HepG2 (cell line): ENCODE results near the gene TASOR. TPM values are rescaled to one million over a fixed set of nuclear protein-coding genes. Genes with fewer than 3 reads are reported as not detected.

Source experiments
- AKAP8 ChIP-seq: sonication (generic); formaldehyde crosslinking; IDR thresholded peaks from 2 replicates; pipeline ENCODE4 v1.5.1; 2020; ENCODE audit warnings: mild to moderate bottlenecking, missing genetic modification reagents
- ARNT2 ChIP-seq: sonication (generic); formaldehyde crosslinking; IDR thresholded peaks from 2 replicates; pipeline ENCODE4 v1.8.0; 2022; ENCODE audit warnings: mild to moderate bottlenecking, low read depth, missing genetic modification reagents, moderate library complexity
- HNRNPL ChIP-seq: fragments of 200-400 bp; formaldehyde crosslinking; IDR thresholded peaks from 2 replicates; pipeline ENCODE4 v1.6.1; 2017; ENCODE audit warnings: mild to moderate bottlenecking, low read depth, low read length
- HOXA7 ChIP-seq: sonication (generic); formaldehyde crosslinking; IDR thresholded peaks from 2 replicates; pipeline ENCODE4 v1.8.1; 2022; ENCODE audit warnings: mild to moderate bottlenecking, missing genetic modification reagents, moderate library complexity
- KDM4B ChIP-seq: sonication (generic); formaldehyde crosslinking; IDR thresholded peaks from 2 replicates; pipeline ENCODE4 v1.4.0; 2020; ENCODE audit warnings: missing genetic modification reagents
- PCBP2 ChIP-seq: fragments of 200-400 bp; formaldehyde crosslinking; optimal IDR thresholded peaks from 2 replicates; pipeline ENCODE3; 2018; ENCODE audit warnings: low read length, low read depth; ENCODE audit not compliant: poor library complexity, severe bottlenecking
- ZFY ChIP-seq: sonication (generic); formaldehyde crosslinking; IDR thresholded peaks from 2 replicates; pipeline ENCODE4 v1.4.0; 2020; ENCODE audit warnings: missing genetic modification reagents
- ZNF558 ChIP-seq: sonication (generic); formaldehyde crosslinking; IDR thresholded peaks from 2 replicates; pipeline ENCODE4 v1.9.0; 2022; ENCODE audit warnings: mild to moderate bottlenecking, missing genetic modification reagents, borderline replicate concordance
- ZNF780A ChIP-seq: sonication (generic); formaldehyde crosslinking; IDR thresholded peaks from 2 replicates; pipeline ENCODE4 v1.8.0; 2022; ENCODE audit warnings: mild to moderate bottlenecking, missing genetic modification reagents, moderate library complexity
- ZNF850 ChIP-seq: sonication (generic); formaldehyde crosslinking; conservative IDR thresholded peaks from 2 replicates; pipeline ENCODE4 v1.9.0; 2021; ENCODE audit warnings: mild to moderate bottlenecking, missing genetic modification reagents
- polyA plus RNA-seq, 8 experiments: library from polyadenylated mRNA; depleted of rRNA in 3 of 8; stranded (reverse) in 7 of 8; unstranded in 1 of 8; fragments of >200 nt; fragmentation: Illumina TruSeq in 4 of 8; extraction: Trizol in 4 of 8; gene quantifications; 2 replicates each; pipeline versions ENCODE4 v1.2.1 to v1.2.3, GENCODE V29; 2011 to 2016; ENCODE audit warnings: low read depth in 4 of 8, missing spikeins in 1 of 8, mixed read lengths in 1 of 8; ENCODE audit not compliant: insufficient read depth in 1 of 8
- total RNA-seq, 5 experiments: library from RNA; depleted of rRNA; stranded (reverse); fragments of >200 nt; fragmentation: Illumina TruSeq; extraction: Trizol; gene quantifications; 2 replicates each; pipeline ENCODE4 v1.2.3, GENCODE V29; 2016; ENCODE audit warnings: low read depth in 1 of 5
- TF ChIP-seq, protein P1 (sequence below): sonication (generic); formaldehyde crosslinking; IDR thresholded peaks from 2 replicates; pipeline ENCODE4 v1.5.0; 2020; ENCODE audit warnings: mild to moderate bottlenecking, missing genetic modification reagents, borderline replicate concordance
- TF ChIP-seq, protein P2 (sequence below): sonication (generic); formaldehyde crosslinking; IDR thresholded peaks from 2 replicates; pipeline ENCODE4 v1.4.0; 2020; ENCODE audit warnings: missing genetic modification reagents, low read depth, mild to moderate bottlenecking, borderline replicate concordance
- TF ChIP-seq, protein P3 (sequence below): sonication (generic); formaldehyde crosslinking; IDR thresholded peaks from 2 replicates; pipeline ENCODE4 v1.8.0; 2022; ENCODE audit warnings: mild to moderate bottlenecking, missing genetic modification reagents
- TF ChIP-seq, protein P4 (sequence below): sonication (generic); formaldehyde crosslinking; IDR thresholded peaks from 2 replicates; pipeline ENCODE4; 2020; ENCODE audit warnings: missing genetic modification reagents, mild to moderate bottlenecking, borderline replicate concordance
- TF ChIP-seq, protein P5 (sequence below): sonication (generic); formaldehyde crosslinking; IDR thresholded peaks from 2 replicates; pipeline ENCODE4 v1.9.0; 2021; ENCODE audit warnings: missing genetic modification reagents, borderline replicate concordance

TASOR gene
- total and polyA plus RNA-seq, 2 of the 13 experiments (the other 11 are each of a cell fraction or from before 2014, with no cell fraction given), result 20.1 to 32.5 TPM

DNA sequence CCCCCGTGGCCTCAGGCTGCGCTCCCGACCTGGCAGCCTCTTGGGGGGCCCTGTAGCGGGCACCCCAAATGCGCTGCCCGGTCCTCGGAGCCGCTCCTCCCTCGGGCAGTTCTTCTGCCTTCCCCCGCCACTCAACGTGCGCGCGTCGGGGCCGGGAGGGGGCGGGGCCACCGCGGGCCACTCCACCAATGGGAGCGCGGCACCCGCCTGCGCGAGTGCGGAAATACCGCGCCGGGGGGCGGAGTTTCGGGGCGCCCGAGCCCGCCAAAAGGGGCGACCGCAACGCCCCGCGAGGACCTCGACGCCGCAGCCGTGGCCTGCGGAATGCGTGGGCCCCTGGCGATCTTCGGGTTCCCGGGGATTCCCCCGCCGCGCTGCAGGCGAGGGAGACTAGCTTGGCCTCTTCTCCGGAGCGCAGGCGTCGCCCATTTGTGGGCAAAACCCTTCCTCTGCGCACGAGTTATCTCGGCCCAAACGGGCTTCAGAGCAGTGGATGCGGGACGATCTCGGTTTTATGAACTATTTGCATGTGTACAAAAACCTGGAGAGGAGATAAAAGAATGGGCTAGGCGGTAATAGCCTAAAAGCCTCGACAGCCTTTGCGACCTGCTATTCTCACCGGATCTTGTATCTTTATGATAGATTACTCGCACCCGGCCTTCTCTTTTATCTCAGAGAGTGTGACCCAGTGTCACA is at the start of gene TASOR (continued):
- TF ChIP-seq, protein P1, sequence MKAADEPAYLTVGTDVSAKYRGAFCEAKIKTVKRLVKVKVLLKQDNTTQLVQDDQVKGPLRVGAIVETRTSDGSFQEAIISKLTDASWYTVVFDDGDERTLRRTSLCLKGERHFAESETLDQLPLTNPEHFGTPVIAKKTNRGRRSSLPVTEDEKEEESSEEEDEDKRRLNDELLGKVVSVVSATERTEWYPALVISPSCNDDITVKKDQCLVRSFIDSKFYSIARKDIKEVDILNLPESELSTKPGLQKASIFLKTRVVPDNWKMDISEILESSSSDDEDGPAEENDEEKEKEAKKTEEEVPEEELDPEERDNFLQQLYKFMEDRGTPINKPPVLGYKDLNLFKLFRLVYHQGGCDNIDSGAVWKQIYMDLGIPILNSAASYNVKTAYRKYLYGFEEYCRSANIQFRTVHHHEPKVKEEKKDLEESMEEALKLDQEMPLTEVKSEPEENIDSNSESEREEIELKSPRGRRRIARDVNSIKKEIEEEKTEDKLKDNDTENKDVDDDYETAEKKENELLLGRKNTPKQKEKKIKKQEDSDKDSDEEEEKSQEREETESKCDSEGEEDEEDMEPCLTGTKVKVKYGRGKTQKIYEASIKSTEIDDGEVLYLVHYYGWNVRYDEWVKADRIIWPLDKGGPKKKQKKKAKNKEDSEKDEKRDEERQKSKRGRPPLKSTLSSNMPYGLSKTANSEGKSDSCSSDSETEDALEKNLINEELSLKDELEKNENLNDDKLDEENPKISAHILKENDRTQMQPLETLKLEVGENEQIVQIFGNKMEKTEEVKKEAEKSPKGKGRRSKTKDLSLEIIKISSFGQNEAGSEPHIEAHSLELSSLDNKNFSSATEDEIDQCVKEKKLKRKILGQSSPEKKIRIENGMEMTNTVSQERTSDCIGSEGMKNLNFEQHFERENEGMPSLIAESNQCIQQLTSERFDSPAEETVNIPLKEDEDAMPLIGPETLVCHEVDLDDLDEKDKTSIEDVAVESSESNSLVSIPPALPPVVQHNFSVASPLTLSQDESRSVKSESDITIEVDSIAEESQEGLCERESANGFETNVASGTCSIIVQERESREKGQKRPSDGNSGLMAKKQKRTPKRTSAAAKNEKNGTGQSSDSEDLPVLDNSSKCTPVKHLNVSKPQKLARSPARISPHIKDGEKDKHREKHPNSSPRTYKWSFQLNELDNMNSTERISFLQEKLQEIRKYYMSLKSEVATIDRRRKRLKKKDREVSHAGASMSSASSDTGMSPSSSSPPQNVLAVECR (CRISPR knock-in tag), result peak; percentile 65
- TF ChIP-seq PCBP2, result no peak
- peak; percentile 93; the same call in 1 of the 2 replicates for TF ChIP-seq ZNF558
- TF ChIP-seq AKAP8, result no peak
- no peak for TF ChIP-seq HOXA7 (CRISPR knock-in tag)
- TF ChIP-seq, protein P2, sequence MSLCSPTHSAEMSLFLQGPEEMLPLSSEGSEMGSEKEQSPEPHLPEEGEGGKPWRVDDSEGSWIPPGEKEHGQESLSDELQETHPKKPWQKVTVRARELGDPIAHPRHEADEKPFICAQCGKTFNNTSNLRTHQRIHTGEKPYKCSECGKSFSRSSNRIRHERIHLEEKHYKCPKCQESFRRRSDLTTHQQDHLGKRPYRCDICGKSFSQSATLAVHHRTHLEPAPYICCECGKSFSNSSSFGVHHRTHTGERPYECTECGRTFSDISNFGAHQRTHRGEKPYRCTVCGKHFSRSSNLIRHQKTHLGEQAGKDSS (CRISPR knock-in tag), result no peak; the same call in 1 of the 2 replicates
- TF ChIP-seq KDM4B (CRISPR knock-in tag), result no peak; the same call in 1 of the 2 replicates
- TF ChIP-seq HNRNPL, result no peak
- TF ChIP-seq, protein P3, sequence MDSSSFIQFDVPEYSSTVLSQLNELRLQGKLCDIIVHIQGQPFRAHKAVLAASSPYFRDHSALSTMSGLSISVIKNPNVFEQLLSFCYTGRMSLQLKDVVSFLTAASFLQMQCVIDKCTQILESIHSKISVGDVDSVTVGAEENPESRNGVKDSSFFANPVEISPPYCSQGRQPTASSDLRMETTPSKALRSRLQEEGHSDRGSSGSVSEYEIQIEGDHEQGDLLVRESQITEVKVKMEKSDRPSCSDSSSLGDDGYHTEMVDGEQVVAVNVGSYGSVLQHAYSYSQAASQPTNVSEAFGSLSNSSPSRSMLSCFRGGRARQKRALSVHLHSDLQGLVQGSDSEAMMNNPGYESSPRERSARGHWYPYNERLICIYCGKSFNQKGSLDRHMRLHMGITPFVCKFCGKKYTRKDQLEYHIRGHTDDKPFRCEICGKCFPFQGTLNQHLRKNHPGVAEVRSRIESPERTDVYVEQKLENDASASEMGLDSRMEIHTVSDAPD (CRISPR knock-in tag), result no peak
- no peak for TF ChIP-seq ZNF850
- TF ChIP-seq, protein P4, sequence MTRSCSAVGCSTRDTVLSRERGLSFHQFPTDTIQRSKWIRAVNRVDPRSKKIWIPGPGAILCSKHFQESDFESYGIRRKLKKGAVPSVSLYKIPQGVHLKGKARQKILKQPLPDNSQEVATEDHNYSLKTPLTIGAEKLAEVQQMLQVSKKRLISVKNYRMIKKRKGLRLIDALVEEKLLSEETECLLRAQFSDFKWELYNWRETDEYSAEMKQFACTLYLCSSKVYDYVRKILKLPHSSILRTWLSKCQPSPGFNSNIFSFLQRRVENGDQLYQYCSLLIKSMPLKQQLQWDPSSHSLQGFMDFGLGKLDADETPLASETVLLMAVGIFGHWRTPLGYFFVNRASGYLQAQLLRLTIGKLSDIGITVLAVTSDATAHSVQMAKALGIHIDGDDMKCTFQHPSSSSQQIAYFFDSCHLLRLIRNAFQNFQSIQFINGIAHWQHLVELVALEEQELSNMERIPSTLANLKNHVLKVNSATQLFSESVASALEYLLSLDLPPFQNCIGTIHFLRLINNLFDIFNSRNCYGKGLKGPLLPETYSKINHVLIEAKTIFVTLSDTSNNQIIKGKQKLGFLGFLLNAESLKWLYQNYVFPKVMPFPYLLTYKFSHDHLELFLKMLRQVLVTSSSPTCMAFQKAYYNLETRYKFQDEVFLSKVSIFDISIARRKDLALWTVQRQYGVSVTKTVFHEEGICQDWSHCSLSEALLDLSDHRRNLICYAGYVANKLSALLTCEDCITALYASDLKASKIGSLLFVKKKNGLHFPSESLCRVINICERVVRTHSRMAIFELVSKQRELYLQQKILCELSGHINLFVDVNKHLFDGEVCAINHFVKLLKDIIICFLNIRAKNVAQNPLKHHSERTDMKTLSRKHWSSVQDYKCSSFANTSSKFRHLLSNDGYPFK, result no peak
- peak; percentile 41; the same call in 1 of the 2 replicates for TF ChIP-seq ZFY (CRISPR knock-in tag)
- peak; percentile 98 for TF ChIP-seq ARNT2 (CRISPR knock-in tag)
- TF ChIP-seq ZNF780A (CRISPR knock-in tag), result no peak
- TF ChIP-seq, protein P5, sequence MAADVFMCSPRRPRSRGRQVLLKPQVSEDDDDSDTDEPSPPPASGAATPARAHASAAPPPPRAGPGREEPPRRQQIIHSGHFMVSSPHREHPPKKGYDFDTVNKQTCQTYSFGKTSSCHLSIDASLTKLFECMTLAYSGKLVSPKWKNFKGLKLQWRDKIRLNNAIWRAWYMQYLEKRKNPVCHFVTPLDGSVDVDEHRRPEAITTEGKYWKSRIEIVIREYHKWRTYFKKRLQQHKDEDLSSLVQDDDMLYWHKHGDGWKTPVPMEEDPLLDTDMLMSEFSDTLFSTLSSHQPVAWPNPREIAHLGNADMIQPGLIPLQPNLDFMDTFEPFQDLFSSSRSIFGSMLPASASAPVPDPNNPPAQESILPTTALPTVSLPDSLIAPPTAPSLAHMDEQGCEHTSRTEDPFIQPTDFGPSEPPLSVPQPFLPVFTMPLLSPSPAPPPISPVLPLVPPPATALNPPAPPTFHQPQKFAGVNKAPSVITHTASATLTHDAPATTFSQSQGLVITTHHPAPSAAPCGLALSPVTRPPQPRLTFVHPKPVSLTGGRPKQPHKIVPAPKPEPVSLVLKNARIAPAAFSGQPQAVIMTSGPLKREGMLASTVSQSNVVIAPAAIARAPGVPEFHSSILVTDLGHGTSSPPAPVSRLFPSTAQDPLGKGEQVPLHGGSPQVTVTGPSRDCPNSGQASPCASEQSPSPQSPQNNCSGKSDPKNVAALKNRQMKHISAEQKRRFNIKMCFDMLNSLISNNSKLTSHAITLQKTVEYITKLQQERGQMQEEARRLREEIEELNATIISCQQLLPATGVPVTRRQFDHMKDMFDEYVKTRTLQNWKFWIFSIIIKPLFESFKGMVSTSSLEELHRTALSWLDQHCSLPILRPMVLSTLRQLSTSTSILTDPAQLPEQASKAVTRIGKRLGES, result peak; percentile 76; the same call in 1 of the 2 replicates
